Measurements from ENCODE around the gene CD300LB. TPM values are rescaled to one million over a fixed set of nuclear protein-coding genes. Genes with fewer than 3 reads are reported as not detected.
"Not testable (repeated sequence)": the region's sequence is repeated elsewhere in the genome, so short reads cannot be mapped to it uniquely, and the experiment has no call there.

Gene CD300LB
- total and polyA plus RNA-seq, 9 donors, result 0.04 to 0.35 (median 0.19) TPM

GRCh38 chr17:74516561-74517328 is 14.5 kb downstream of the CD300LB start:
- Histone ChIP-seq H3K9me3 (replicated peaks; ENCODE audit: control insufficient read depth, low read depth, low read length) (peaks cover 3% of the 10 kb centered on the region), H3K27ac (ENCODE audit: low read length) (no peak overlapping the region), H3K27me3 (ENCODE audit: control insufficient read depth, insufficient read depth, low read length) (peaks cover 3% of the 10 kb centered on the region), H3K4me3 (ENCODE audit: low read length) (no peak overlapping the region), H3K36me3 (ENCODE audit: control insufficient read depth, insufficient read depth, low read length) (no peaks in the 10 kb centered on the region), H3K4me1 (ENCODE audit: control insufficient read depth, insufficient read depth, low read length) (no peaks in the 10 kb centered on the region)
- WGBS (ENCODE audit: insufficient coverage), result 100% methylated on average over 1 of the region's 3 CpGs
- no peak for DNase-seq

- Histone ChIP-seq H3K4me3 (ENCODE audit: low read length) (no peak overlapping the region), H3K4me1 (ENCODE audit: control insufficient read depth, insufficient read depth, low read length) (no peaks in the 10 kb centered on the region), H3K27ac (ENCODE audit: low read length) (no peak overlapping the region), H3K27me3 (ENCODE audit: control insufficient read depth, insufficient read depth, low read length) (peaks cover 3% of the 10 kb centered on the region), H3K9me3 (replicated peaks; ENCODE audit: control insufficient read depth, low read depth, low read length) (peaks cover 3% of the 10 kb centered on the region), H3K36me3 (ENCODE audit: control insufficient read depth, insufficient read depth, low read length) (no peaks in the 10 kb centered on the region)
- no peak for DNase-seq
- WGBS (ENCODE audit: insufficient coverage), result 79% methylated on average over 2 of the region's 4 CpGs
These were observed 15.3 kb downstream of the CD300LB start for GRCh38 chr17:74515941-74516340.

- WGBS (ENCODE audit: insufficient coverage), result 97% methylated on average over 9 of the region's 10 CpGs
- peak; percentile 19 for DNase-seq
- Histone ChIP-seq H3K4me1 (ENCODE audit: control insufficient read depth, insufficient read depth, low read length) (no peaks in the 10 kb centered on the region), H3K36me3 (ENCODE audit: control insufficient read depth, insufficient read depth, low read length) (no peaks in the 10 kb centered on the region), H3K4me3 (ENCODE audit: low read length) (no peak overlapping the region), H3K27ac (ENCODE audit: low read length) (no peak overlapping the region), H3K9me3 (replicated peaks; ENCODE audit: control insufficient read depth, low read depth, low read length) (peaks cover 3% of the 10 kb centered on the region), H3K27me3 (ENCODE audit: control insufficient read depth, insufficient read depth, low read length) (peaks cover 3% of the 10 kb centered on the region)
These were observed 16.5 kb downstream of the CD300LB start for GRCh38 chr17:74514632-74515334.

- peak; percentile 51 for DNase-seq
- H3K4me3 ChIP-seq (ENCODE audit: low read length), result no peak overlapping the region
- no peaks in the 10 kb centered on the region for H3K4me1 ChIP-seq (ENCODE audit: control insufficient read depth, insufficient read depth, low read length)
- H3K27ac ChIP-seq (ENCODE audit: low read length), result no peak overlapping the region
- peaks cover 3% of the 10 kb centered on the region for H3K9me3 ChIP-seq (replicated peaks; ENCODE audit: control insufficient read depth, low read depth, low read length)
- WGBS (ENCODE audit: insufficient coverage), result 96% methylated on average over 3 of the region's 3 CpGs
- H3K27me3 ChIP-seq (ENCODE audit: control insufficient read depth, insufficient read depth, low read length), result peaks cover 3% of the 10 kb centered on the region
- H3K36me3 ChIP-seq (ENCODE audit: control insufficient read depth, insufficient read depth, low read length), result no peaks in the 10 kb centered on the region
These were observed 17.2 kb downstream of the CD300LB start for GRCh38 chr17:74513987-74514631.

GRCh38 chr17:74512624-74513091 is 18.6 kb downstream of the CD300LB start:
- peak; percentile 49 for DNase-seq

GRCh38 chr17:74512036-74512435 is 19.2 kb downstream of the CD300LB start:
- Histone ChIP-seq H3K27ac (ENCODE audit: low read length) (peak overlapping the region; percentile 3), H3K36me3 (ENCODE audit: control insufficient read depth, insufficient read depth, low read length) (no peaks in the 10 kb centered on the region), H3K4me3 (ENCODE audit: low read length) (no peak overlapping the region), H3K9me3 (replicated peaks; ENCODE audit: control insufficient read depth, low read depth, low read length) (peaks cover 3% of the 10 kb centered on the region), H3K27me3 (ENCODE audit: control insufficient read depth, insufficient read depth, low read length) (peaks cover 3% of the 10 kb centered on the region), H3K4me1 (ENCODE audit: control insufficient read depth, insufficient read depth, low read length) (no peaks in the 10 kb centered on the region)
- 37% methylated on average over 2 of the region's 2 CpGs for WGBS (ENCODE audit: insufficient coverage)
- no peak for DNase-seq

More at GRCh38 chr17:74512624-74513091, 18.6 kb downstream of the CD300LB start:
- H3K4me3 ChIP-seq (ENCODE audit: low read length), result no peak overlapping the region
- no peaks in the 10 kb centered on the region for H3K4me1 ChIP-seq (ENCODE audit: control insufficient read depth, insufficient read depth, low read length)
- 75% methylated on average over 3 of the region's 7 CpGs for WGBS (ENCODE audit: insufficient coverage)
- no peak overlapping the region for H3K27ac ChIP-seq (ENCODE audit: low read length)
- H3K9me3 ChIP-seq (replicated peaks; ENCODE audit: control insufficient read depth, low read depth, low read length), result peaks cover 3% of the 10 kb centered on the region
- peaks cover 3% of the 10 kb centered on the region for H3K27me3 ChIP-seq (ENCODE audit: control insufficient read depth, insufficient read depth, low read length)
- no peaks in the 10 kb centered on the region for H3K36me3 ChIP-seq (ENCODE audit: control insufficient read depth, insufficient read depth, low read length)

GRCh38 chr17:74508156-74508555 is 23.1 kb downstream of the CD300LB start:
- H3K9me3 ChIP-seq (replicated peaks; ENCODE audit: control insufficient read depth, low read depth, low read length), result no peaks in the 10 kb centered on the region
- no peak overlapping the region for H3K4me3 ChIP-seq (ENCODE audit: low read length)
- H3K36me3 ChIP-seq (ENCODE audit: control insufficient read depth, insufficient read depth, low read length), result no peaks in the 10 kb centered on the region
- DNase-seq, result no peak
- H3K27me3 ChIP-seq (ENCODE audit: control insufficient read depth, insufficient read depth, low read length), result peaks cover 2% of the 10 kb centered on the region
- no peaks in the 10 kb centered on the region for H3K4me1 ChIP-seq (ENCODE audit: control insufficient read depth, insufficient read depth, low read length)
- no peak overlapping the region for H3K27ac ChIP-seq (ENCODE audit: low read length)

GRCh38 chr17:74503949-74504348 is 27.3 kb downstream of the CD300LB start:
- not testable (repeated sequence) for DNase-seq; H3K4me1 ChIP-seq (ENCODE audit: control insufficient read depth, insufficient read depth, low read length); H3K9me3 ChIP-seq (replicated peaks; ENCODE audit: control insufficient read depth, low read depth, low read length); H3K27ac ChIP-seq (ENCODE audit: low read length); H3K4me3 ChIP-seq (ENCODE audit: low read length); H3K36me3 ChIP-seq (ENCODE audit: control insufficient read depth, insufficient read depth, low read length); H3K27me3 ChIP-seq (ENCODE audit: control insufficient read depth, insufficient read depth, low read length)
- 75% methylated on average over 5 of the region's 5 CpGs for WGBS (ENCODE audit: insufficient coverage)

- Histone ChIP-seq H3K27me3 (ENCODE audit: control insufficient read depth, insufficient read depth, low read length) (no peaks in the 10 kb centered on the region), H3K4me3 (ENCODE audit: low read length) (no peak overlapping the region), H3K9me3 (replicated peaks; ENCODE audit: control insufficient read depth, low read depth, low read length) (no peaks in the 10 kb centered on the region), H3K4me1 (ENCODE audit: control insufficient read depth, insufficient read depth, low read length) (no peaks in the 10 kb centered on the region), H3K27ac (ENCODE audit: low read length) (no peak overlapping the region), H3K36me3 (ENCODE audit: control insufficient read depth, insufficient read depth, low read length) (no peaks in the 10 kb centered on the region)
- WGBS (ENCODE audit: insufficient coverage), result 45% methylated on average over 2 of the region's 6 CpGs
- DNase-seq, result no peak
These were observed 28.4 kb downstream of the CD300LB start for GRCh38 chr17:74502861-74503260.

GRCh38 chr17:74499992-74500391 is 31.3 kb downstream of the CD300LB start:
- Histone ChIP-seq H3K27me3 (ENCODE audit: control insufficient read depth, insufficient read depth, low read length) (no peaks in the 10 kb centered on the region), H3K4me3 (ENCODE audit: low read length) (no peak overlapping the region), H3K27ac (ENCODE audit: low read length) (no peak overlapping the region), H3K36me3 (ENCODE audit: control insufficient read depth, insufficient read depth, low read length) (no peaks in the 10 kb centered on the region), H3K9me3 (replicated peaks; ENCODE audit: control insufficient read depth, low read depth, low read length) (no peaks in the 10 kb centered on the region), H3K4me1 (ENCODE audit: control insufficient read depth, insufficient read depth, low read length) (no peaks in the 10 kb centered on the region)
- WGBS (ENCODE audit: insufficient coverage), result 68% methylated on average over 3 of the region's 3 CpGs
- no peak for DNase-seq
